ENCODE data around the gene RASSF6. TPM values are rescaled to one million over a fixed set of nuclear protein-coding genes. Genes with fewer than 3 reads are reported as not detected.

The RASSF6 gene
- total RNA-seq, 1 donor from 2014 or later: 7.0 TPM

GRCh38 chr4:73533515-73534422 is 86.5 kb downstream of the RASSF6 start:
- H3K4me3 ChIP-seq (ENCODE audit: low read depth, low read length): no peak overlapping the region
- DNase-seq (ENCODE audit: low read depth): no peak
- TF ChIP-seq, protein P1, sequence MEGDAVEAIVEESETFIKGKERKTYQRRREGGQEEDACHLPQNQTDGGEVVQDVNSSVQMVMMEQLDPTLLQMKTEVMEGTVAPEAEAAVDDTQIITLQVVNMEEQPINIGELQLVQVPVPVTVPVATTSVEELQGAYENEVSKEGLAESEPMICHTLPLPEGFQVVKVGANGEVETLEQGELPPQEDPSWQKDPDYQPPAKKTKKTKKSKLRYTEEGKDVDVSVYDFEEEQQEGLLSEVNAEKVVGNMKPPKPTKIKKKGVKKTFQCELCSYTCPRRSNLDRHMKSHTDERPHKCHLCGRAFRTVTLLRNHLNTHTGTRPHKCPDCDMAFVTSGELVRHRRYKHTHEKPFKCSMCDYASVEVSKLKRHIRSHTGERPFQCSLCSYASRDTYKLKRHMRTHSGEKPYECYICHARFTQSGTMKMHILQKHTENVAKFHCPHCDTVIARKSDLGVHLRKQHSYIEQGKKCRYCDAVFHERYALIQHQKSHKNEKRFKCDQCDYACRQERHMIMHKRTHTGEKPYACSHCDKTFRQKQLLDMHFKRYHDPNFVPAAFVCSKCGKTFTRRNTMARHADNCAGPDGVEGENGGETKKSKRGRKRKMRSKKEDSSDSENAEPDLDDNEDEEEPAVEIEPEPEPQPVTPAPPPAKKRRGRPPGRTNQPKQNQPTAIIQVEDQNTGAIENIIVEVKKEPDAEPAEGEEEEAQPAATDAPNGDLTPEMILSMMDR (IDR thresholded peaks at IDR 0.05; ENCODE audit: insufficient read depth, low read length, poor library complexity, severe bottlenecking): no peak
- no peaks in the 10 kb centered on the region for H3K36me3 ChIP-seq (ENCODE audit: control insufficient read depth, insufficient read depth, low read length)
- no peaks in the 10 kb centered on the region for H3K27me3 ChIP-seq (ENCODE audit: control insufficient read depth, insufficient read depth, low read length)

DNA sequence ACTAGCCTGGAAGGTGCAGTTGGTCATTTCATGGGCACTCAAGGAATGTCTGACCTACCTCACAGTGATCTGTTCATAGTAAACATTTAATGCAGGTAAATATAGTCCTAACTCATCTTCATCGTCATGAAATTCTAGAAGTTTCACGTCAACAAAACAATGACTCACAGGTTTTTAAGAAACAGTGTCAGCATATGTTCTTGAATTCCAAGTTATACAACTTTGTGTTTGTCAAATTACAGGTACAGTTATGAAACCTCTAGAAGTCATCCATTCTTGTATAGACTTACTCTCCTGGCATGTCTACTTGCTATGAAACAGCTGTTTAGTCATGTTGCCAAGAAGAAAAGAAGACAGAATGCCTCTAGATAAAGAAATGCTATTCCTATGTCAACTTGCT is 92.1 kb downstream of the RASSF6 start:
- no peak for DNase-seq (ENCODE audit: low read depth)
- H3K4me3 ChIP-seq (ENCODE audit: low read depth, low read length): no peak overlapping the region
- TF ChIP-seq, protein P1 (IDR thresholded peaks at IDR 0.05; ENCODE audit: insufficient read depth, low read length, poor library complexity, severe bottlenecking): no peak
- H3K27me3 ChIP-seq (ENCODE audit: control insufficient read depth, insufficient read depth, low read length): no peaks in the 10 kb centered on the region
- H3K36me3 ChIP-seq (ENCODE audit: control insufficient read depth, insufficient read depth, low read length): no peaks in the 10 kb centered on the region

DNA sequence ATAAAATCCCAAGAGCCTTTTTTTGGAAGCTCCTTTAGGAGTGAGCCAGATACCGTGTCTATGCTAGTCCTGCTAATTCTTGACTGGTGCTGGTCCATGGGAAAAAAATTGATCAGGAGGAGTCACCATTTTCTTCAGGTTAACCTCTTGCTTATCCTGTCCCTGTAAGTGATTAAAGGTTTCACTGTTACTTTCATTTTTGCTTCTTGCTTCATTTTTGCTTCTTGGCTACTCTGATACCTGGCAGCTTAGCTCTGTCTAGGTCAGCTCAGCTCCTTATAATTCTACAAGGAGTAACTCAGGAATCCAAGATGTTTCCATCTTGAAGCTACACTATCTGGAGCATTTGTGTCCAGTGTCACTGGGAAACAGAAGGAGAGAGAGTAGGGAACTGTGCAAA is 93.0 kb downstream of the RASSF6 start:
- no peak overlapping the region for H3K4me3 ChIP-seq (ENCODE audit: low read depth, low read length)
- H3K27me3 ChIP-seq (ENCODE audit: control insufficient read depth, insufficient read depth, low read length): no peaks in the 10 kb centered on the region
- no peak for DNase-seq (ENCODE audit: low read depth)
- TF ChIP-seq, protein P1 (IDR thresholded peaks at IDR 0.05; ENCODE audit: insufficient read depth, low read length, poor library complexity, severe bottlenecking): no peak
- H3K36me3 ChIP-seq (ENCODE audit: control insufficient read depth, insufficient read depth, low read length): no peaks in the 10 kb centered on the region

DNA sequence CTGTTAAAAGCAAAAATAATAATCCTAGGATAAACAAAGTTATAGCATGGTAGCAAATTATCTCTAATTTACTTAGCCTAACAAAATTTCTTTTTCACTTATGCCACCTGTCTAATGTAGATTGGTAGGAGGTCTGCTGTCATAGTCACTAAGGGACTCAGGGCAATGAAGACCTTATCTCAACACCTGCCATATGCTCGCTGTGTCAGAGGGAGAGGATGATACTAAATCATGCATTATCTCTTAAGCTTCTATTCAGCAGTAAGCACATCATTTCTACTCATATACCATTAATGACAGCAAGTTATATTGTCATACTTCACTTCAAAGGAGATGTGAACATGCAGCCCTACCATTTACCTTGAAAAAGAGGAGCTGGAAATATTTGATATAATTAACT is 94.6 kb downstream of the RASSF6 start:
- DNase-seq (ENCODE audit: low read depth): no peak
- TF ChIP-seq, protein P1 (IDR thresholded peaks at IDR 0.05; ENCODE audit: insufficient read depth, low read length, poor library complexity, severe bottlenecking): no peak
- H3K27me3 ChIP-seq (ENCODE audit: control insufficient read depth, insufficient read depth, low read length): no peaks in the 10 kb centered on the region
- no peak overlapping the region for H3K4me3 ChIP-seq (ENCODE audit: low read depth, low read length)
- no peaks in the 10 kb centered on the region for H3K36me3 ChIP-seq (ENCODE audit: control insufficient read depth, insufficient read depth, low read length)

- Histone ChIP-seq H3K4me3 (ENCODE audit: low read depth, low read length) (no peak overlapping the region), H3K27me3 (ENCODE audit: control insufficient read depth, insufficient read depth, low read length) (no peaks in the 10 kb centered on the region), H3K36me3 (ENCODE audit: control insufficient read depth, insufficient read depth, low read length) (no peaks in the 10 kb centered on the region)
- no peak for DNase-seq (ENCODE audit: low read depth)
- TF ChIP-seq, protein P1 (IDR thresholded peaks at IDR 0.05; ENCODE audit: insufficient read depth, low read length, poor library complexity, severe bottlenecking): no peak
These were observed 97.1 kb downstream of the RASSF6 start for GRCh38 chr4:73523126-73523525.

Other genes starting within 250 kb of the RASSF6 start
- gene ALB, start 216.1 kb downstream of the RASSF6 start, total RNA-seq: not detected in 2 replicates
- gene AFP, start 184.2 kb downstream of the RASSF6 start, total RNA-seq: not detected in 2 replicates
- gene AFM, start 138.7 kb downstream of the RASSF6 start, total RNA-seq: not detected in 2 replicates
- 69.1 and 76.9 TPM in 2 replicates for gene CXCL8, start 120.1 kb upstream of the RASSF6 start, total RNA-seq
- gene CXCL6, start 216.2 kb upstream of the RASSF6 start, total RNA-seq: 2.1 and 6.6 TPM in 2 replicates
- gene PF4V1, start 232.9 kb upstream of the RASSF6 start, total RNA-seq: not detected in 2 replicates
- 75.9 and 112 TPM in 2 replicates for gene CXCL1, start 249.0 kb upstream of the RASSF6 start, total RNA-seq

Data from kidney epithelial cell (primary cell).